Peyer's patch (tissue), 4 donors: ENCODE measurements around the gene ELMO1.

ENCODE experiments used
- CTCF ChIP-seq, 6 experiments: fragments of 450-650 bp in 4 of 6; fragments of 200-600 bp in 2 of 6; sonication (generic) in 1 of 6; IDR thresholded peaks; one replicate each; pipeline ENCODE4 v1.5.1; 2017 to 2019; ENCODE audit warnings: antibody characterized with exemption in 6 of 6, mild to moderate bottlenecking in 3 of 6, moderate library complexity in 1 of 6
- POLR2A ChIP-seq, 2 donors: fragments of 450-650 bp; IDR thresholded peaks; one replicate each; pipeline ENCODE4 v1.5.1; 2017; ENCODE audit warnings: antibody characterized with exemption in 2 of 2, mild to moderate bottlenecking in 2 of 2, moderate library complexity in 2 of 2

- TF ChIP-seq CTCF (IDR thresholded peaks at IDR 0.05) (no peak), POLR2A (IDR thresholded peaks at IDR 0.05) (no peak)
Observed at GRCh38 chr7:37362802-37363201, 85.9 kb downstream of the ELMO1 start.
